ENCODE results near the gene CDH23.

GRCh38 chr10:71604324-71605018, 207.8 kb downstream of the CDH23 start:
- TF ChIP-seq, protein P1, sequence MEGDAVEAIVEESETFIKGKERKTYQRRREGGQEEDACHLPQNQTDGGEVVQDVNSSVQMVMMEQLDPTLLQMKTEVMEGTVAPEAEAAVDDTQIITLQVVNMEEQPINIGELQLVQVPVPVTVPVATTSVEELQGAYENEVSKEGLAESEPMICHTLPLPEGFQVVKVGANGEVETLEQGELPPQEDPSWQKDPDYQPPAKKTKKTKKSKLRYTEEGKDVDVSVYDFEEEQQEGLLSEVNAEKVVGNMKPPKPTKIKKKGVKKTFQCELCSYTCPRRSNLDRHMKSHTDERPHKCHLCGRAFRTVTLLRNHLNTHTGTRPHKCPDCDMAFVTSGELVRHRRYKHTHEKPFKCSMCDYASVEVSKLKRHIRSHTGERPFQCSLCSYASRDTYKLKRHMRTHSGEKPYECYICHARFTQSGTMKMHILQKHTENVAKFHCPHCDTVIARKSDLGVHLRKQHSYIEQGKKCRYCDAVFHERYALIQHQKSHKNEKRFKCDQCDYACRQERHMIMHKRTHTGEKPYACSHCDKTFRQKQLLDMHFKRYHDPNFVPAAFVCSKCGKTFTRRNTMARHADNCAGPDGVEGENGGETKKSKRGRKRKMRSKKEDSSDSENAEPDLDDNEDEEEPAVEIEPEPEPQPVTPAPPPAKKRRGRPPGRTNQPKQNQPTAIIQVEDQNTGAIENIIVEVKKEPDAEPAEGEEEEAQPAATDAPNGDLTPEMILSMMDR (optimal IDR thresholded peaks at IDR 0.05 in 1 of 3, IDR thresholded peaks at IDR 0.05 in 1 of 3, conservative IDR thresholded peaks at IDR 0.05 in 1 of 3; ENCODE audit: extremely low read depth in 1 of 3, insufficient read depth in 2 of 3, low read length in 3 of 3), result no peak
- no peak for TF ChIP-seq EZH2 (IDR thresholded peaks at IDR 0.05; ENCODE audit: low read length)
